Activated gamma-delta T cell treated with Interleukin-2 at 50 U/mL for 16 hours (primary cell): ENCODE measurements around the gene VWC2L.

Source experiments
- DNase-seq: peaks from one replicate; pipeline ENCODE4 v3.0.0-alpha.2; 2020

VWC2L gene

GRCh38 chr2:214410918-214411554, at the start of gene VWC2L:
Gene VWC2L (plus strand): TSS chr2:214411054. CDS start chr2:214414194, 3,140 bp downstream.
- DNase-seq = peak; percentile 5

DNA sequence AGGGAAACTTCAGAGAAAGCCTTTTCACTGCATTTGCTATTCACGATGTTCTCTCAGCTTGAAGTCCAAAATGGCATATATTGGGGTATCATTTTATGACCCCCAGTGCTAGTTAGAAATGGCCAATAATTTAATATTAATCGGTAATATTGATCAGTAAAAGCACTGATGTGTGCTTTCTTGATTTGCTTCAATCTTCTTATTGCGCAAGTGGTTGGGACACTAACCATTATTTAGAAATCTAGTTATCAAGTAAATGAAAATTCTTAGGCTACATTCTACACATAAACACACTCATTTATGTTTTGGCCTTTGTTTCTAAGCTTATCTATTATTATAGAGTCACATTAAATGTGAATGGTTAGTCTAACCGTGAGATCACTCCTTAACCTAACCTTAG, 49.7 kb upstream of the VWC2L start:
- no peak for DNase-seq

DNA sequence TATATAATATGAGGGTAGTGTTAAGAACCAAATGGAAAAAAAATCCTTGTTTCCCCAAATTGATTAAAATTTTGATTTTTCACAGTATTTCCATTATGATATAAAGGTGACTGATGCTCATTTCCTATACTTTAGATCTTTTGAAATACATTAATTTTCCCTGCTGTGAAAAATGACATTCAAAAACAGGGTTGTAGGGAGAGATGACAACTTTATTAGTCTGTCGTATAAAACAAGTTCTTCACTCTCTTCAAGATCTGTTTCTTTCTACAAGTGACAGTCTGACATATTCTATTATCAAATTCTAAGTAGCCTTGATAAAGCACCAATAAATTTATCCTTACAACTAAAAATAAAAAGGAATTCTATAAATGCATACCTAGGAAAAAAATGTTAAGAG, 45.3 kb upstream of the VWC2L start:
- DNase-seq = no peak

GRCh38 chr2:214367171-214367570, 43.7 kb upstream of the VWC2L start:
- DNase-seq = no peak

GRCh38 chr2:214376618-214377285, 34.1 kb upstream of the VWC2L start:
- no peak for DNase-seq

DNA sequence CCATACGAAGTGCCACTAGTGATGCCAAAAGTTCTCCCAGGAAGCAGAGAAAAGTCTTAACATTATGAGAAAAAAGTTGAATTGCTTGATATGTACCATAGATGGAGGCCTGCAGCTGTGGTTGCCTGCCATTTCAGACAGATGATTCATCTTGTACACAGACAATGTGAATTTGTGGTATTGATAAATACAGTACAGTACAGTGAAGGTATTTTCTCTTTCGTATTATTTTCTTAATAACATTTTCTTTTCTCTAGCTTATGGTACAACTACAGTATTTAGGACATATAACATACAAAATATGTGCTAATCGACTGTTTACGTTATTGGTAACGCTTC, 33.6 kb upstream of the VWC2L start:
- no peak for DNase-seq

- no peak for DNase-seq
Observed at GRCh38 chr2:214378455-214379103, 32.3 kb upstream of the VWC2L start.

GRCh38 chr2:214379227-214379626, 31.6 kb upstream of the VWC2L start:
- DNase-seq = no peak

DNA sequence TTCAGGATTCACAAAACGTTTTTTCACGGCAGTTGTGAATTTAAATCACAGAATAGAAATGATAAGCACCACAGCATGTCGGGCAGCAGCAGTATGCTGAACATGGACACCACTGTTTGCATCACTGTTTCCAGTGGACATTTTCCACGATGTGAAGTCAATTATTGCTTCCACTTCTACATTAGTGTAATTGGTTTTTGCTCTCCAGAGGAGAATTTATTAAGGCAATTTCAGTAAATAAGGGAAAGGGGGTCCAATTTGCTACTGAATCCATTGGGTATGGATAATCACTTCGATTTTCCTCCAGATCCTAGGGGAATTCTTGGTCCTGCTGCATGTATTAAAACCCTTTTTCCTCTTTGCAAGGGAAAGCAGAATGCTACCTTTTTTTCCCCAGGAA, 30.2 kb upstream of the VWC2L start:
- no peak for DNase-seq

DNA sequence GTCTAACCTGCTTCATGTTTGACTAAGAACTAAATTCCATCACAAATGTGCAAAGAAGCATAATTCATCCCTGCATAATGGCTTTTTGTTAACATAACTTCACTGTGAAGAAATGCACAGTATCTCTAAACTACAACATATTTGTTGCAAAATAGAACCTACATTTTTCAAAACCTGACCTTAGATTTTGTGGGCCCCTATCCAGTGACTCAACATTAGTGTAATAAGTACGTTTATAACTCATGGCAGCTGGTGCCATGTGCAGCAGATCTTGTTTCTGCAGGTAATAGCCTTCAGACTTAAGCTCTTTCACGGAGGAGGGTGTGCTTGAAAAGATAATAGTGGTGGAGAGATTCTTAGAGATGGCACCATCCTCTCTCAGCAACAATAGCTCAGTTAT, 28.6 kb upstream of the VWC2L start:
- DNase-seq = no peak

- DNase-seq = no peak
Observed at GRCh38 chr2:214386720-214387119, 24.1 kb upstream of the VWC2L start.

DNA sequence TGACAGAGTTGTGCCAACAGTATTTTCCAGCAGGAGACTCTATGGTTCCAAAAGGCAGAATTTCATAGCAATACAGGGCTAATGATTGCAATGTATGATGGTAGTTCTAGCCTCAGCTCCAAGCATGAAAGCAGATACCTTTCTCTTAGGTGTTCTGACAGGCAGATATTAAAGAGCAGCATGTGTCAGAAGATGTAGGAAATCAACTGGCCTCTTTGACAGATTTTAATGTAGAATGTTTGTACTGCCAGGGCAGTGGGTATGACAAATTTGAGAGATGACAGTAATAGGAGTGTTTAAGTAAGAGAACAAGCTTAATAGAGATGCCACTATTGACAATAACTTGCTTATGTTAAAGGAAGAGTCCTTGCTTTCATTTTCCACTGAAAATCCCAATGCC, 21.5 kb upstream of the VWC2L start:
- no peak for DNase-seq

GRCh38 chr2:214393796-214394195, 17.1 kb upstream of the VWC2L start:
- no peak for DNase-seq

DNA sequence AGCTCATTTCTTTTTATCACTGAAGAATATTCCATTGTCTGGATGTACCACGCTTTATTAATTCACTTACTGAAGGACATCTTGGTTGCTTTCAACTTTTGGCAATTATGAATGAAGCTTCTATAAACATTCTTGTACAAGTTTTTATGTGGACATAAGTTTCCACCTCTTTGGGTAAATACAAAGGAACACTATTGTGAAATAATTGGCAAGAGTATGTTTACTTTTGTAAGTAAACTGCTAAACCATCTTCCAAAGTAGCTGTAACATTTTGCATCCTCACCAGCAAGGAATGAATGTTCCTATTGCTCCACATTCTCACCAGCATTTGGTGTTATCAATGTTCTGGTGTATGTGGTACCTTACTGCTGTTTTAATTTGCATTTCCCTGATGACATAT, 15.8 kb upstream of the VWC2L start:
- no peak for DNase-seq

DNA sequence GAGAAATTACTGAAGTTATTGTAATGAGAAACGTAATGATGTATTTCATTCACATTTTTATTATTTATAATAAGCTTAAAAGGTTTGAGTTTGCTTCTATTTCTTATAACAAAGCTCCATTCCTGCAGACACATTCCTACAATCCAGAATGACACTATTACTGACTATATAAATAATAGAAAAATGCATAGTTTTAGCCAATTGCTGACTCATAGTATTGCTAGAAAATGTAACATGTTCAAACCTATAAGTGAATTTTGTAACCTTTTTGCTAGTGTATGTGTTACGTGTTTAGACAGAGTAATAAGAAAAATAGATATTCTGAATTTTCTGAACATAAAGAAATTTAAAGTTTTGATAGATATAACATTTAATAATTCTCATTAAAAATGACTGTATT, 9.3 kb upstream of the VWC2L start:
- DNase-seq = no peak

GRCh38 chr2:214410128-214410775, 602 bp upstream of the VWC2L start:
- no peak for DNase-seq

DNA sequence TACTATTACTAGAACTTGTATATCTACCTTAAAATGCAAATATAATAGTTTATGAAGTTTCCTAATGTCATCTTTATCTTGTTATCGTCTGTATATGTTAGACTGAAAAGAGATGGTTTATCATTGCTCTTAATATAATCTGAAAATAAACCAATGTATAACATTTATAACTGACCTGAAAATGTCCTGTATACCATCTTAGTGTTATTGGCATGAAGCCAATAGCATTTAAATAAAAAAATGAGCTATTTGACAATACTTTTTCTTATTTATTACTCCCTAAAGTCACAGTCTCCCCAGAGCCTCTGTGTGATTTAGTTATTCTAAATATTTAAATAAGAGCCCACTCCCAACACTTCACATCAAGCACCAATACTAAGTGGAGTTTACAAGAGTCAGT, 1.8 kb downstream of the VWC2L start:
- no peak for DNase-seq

DNA sequence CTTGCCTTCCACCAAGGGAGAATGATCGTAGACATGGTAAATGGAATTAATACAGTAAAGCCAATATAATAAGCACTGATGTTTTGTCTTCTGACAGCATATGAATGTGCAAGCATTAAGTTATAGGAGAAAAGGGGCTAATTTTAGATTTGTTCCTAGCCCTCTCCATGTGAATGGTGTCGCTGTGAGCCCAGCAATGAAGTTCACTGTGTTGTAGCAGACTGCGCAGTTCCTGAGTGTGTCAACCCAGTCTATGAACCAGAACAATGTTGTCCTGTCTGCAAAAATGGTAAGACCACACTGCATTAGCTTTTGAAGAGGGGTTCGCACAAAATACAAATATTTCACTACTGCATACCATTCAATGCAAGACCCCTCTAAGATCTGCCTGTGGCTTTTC, 25.6 kb downstream of the VWC2L start:
- DNase-seq = no peak

DNA sequence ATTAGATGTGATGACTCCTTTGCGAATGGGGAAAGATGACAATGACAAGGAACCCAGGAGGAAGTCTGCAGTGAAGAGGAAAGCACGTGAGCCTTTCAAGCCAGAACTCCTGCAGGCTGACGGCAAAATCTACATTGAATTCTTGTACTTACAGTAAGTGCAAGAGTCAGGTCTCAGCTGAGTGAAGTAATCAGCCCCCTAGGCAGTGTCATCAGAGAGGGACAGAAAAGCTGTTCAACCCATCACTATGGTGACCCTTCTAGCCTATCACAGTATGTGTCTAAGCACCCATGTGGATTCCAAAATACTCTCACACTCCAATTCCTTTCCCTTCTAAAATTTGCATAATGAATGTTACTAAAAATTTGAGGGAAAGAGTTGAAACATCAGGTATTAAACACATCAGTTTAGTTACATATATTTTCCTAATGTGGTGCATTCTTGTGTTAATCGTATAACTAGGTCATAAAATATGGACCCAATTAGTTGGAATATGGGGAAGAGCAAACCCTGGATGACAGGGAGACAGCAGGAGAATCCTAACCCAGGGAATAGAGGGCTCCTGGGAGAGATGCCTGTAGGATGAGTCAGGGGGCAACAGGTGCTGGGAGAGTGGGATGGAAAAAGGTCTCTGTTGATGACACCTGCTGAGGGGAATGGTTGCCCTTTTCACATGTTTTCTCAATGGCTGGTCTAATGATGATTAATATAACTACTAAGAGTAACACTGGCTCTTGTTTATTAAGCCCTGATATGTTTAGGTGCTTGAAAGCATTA, 39.5 kb downstream of the VWC2L start:
- no peak for DNase-seq

DNA sequence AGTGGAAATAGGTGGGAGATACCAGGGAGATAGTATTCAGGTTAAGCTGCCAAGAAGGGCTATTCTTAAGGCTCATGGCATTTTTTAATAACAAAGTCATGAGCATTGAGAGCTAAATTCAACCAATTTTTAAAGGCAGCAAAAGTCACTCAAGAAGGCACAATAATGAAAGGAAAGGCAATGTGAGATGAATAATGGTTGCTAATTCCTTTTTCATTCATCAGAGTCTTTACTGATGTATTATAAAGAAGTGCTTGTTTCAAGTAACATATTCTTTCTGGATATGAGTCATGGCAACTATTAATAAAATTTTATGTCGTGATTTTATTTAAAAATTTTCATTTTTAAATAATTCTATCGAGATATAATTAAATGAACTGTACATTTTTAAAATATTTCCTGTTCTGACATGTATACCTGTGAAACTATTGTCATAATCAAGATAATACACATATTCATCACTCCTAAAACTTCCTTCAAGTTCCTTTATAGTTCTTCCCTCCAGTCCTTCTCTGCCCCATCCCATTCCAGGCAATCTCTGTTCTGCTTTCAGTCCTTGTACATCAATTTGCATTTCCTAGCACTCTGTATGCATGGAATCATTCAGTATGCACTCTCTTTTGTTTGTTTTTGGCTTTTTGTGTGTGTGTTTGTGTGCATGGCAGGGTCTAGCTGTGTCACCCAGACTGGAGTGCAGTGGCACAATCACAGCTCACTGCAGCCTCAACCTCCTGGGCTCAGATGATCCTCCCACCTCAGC, 40.8 kb downstream of the VWC2L start:
- DNase-seq = no peak

DNA sequence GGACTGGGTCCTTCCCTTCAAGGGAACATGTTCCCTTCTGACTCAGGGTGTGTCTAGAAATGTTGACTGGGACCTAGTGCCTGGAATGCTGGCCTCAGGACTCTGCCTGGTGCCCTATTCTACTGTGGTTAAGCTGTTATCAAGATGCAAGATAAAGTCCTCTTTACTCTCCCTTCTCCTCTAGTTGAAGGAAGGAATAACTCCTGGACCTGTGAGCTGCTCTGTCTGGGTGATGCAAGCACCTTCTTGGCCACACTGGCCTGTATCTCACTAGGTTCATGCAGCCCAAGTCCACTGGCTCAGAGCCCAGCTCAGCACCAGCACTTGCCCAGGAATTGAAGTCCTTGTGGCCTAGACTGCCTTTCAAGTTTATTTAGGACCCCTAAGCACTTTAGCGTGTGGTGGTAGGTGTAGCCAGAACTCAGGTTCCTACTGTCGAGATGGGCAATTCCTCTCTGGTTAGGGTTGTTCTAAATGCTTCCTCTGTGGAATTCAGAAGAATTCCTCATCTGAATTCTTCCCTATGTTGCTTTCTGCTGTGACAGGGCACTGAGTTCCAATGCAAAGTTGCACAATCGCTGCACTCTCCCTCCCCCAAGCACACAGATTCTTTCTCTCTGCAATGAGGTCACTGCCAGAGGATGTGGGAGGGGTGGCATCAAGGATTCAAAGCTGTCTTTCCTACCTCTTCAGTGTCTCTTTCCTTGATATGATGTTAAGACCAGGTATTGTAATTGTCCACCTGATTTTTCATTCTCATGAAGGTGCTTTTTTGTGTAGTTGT, 54.7 kb downstream of the VWC2L start:
- no peak for DNase-seq

- no peak for DNase-seq
Observed at GRCh38 chr2:214469728-214470127, 58.9 kb downstream of the VWC2L start.
